Measurements from ENCODE around the gene COQ4.

Gene COQ4

GRCh38 chr9:128342971-128343680 lies 20.5 kb downstream of the COQ4 start:
- no peak overlapping the region for H3K4me3 ChIP-seq (replicated peaks; ENCODE audit: low read depth, low read length)
- TF ChIP-seq CTCF (IDR thresholded peaks at IDR 0.05; ENCODE audit: low read length, missing control alignments), result no peak
- no peak for DNase-seq (ENCODE audit: low read depth)

GRCh38 chr9:128343855-128344254 lies 21.2 kb downstream of the COQ4 start:
- no peak for DNase-seq (ENCODE audit: low read depth)
- H3K4me3 ChIP-seq (replicated peaks; ENCODE audit: low read depth, low read length), result no peak overlapping the region
- no peak for TF ChIP-seq CTCF (IDR thresholded peaks at IDR 0.05; ENCODE audit: low read length, missing control alignments)

GRCh38 chr9:128344931-128345605 lies 22.4 kb downstream of the COQ4 start:
- no peak overlapping the region for H3K4me3 ChIP-seq (replicated peaks; ENCODE audit: low read depth, low read length)
- no peak for DNase-seq (ENCODE audit: low read depth)
- no peak for TF ChIP-seq CTCF (IDR thresholded peaks at IDR 0.05; ENCODE audit: low read length, missing control alignments)

- DNase-seq (ENCODE audit: low read depth), result no peak
- no peak for TF ChIP-seq CTCF (IDR thresholded peaks at IDR 0.05; ENCODE audit: low read length, missing control alignments)
- no peak overlapping the region for H3K4me3 ChIP-seq (replicated peaks; ENCODE audit: low read depth, low read length)
Measured at GRCh38 chr9:128349125-128349524, 26.5 kb downstream of the COQ4 start.

GRCh38 chr9:128349772-128350171 lies 27.1 kb downstream of the COQ4 start:
- no peak for TF ChIP-seq CTCF (IDR thresholded peaks at IDR 0.05; ENCODE audit: low read length, missing control alignments)
- DNase-seq (ENCODE audit: low read depth), result no peak
- no peak overlapping the region for H3K4me3 ChIP-seq (replicated peaks; ENCODE audit: low read depth, low read length)

- DNase-seq (ENCODE audit: low read depth), result no peak
- no peak overlapping the region for H3K4me3 ChIP-seq (replicated peaks; ENCODE audit: low read depth, low read length)
- TF ChIP-seq CTCF (IDR thresholded peaks at IDR 0.05; ENCODE audit: low read length, missing control alignments), result no peak
Measured at GRCh38 chr9:128355451-128355850, 32.8 kb downstream of the COQ4 start.
